ENCODE data around the gene ARHGAP10.

The ARHGAP10 gene

DNA sequence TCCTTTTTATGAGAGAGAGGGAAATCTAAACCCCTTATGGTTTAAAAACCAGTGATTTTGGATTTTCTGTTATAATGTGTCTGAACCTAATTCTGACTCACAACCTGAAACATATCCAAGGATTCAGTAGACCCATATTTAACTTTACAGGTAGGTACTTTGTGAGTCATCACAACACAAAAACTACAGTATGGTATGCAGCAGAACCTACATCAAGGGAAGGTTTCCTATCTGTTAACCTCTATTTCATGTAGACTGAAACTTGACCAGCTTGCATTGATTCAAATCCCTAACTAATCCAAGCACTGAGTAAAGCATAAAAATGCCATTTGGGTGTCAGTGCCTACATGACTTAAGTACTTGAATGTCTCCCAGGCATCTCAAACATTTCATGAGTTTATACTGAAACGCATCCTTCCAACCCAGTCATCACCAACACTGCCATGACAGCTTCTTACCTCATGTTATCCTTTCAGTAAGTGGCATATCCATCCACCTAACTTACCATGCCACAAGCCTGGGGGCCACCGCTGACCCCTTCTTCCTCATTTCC lies 4.3 kb upstream of the ARHGAP10 start:
- Histone ChIP-seq H3K4me3 (no peak overlapping the region), H3K27ac (no peak overlapping the region)

DNA sequence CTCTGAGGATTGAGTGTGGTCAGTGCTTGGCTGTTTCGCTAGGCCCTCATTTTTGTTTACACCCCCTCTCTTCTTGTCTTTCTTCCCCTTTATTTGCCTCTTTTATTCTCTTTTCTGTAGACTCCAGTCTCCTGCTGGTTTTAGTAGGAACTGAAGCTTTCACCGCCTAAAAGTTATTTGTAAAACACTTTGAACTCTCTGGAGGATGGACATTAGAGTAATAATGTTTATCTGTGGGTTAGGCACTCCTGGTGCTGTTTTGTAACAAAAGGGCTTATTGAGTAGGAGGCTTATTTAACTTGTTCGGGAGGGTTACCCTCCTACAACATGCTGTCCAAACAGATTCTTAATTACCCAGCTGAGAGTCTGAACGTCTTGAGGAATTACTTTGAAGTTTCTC lies 1.6 kb upstream of the ARHGAP10 start:
- H3K4me3 ChIP-seq = no peak overlapping the region
- H3K27ac ChIP-seq = no peak overlapping the region

DNA sequence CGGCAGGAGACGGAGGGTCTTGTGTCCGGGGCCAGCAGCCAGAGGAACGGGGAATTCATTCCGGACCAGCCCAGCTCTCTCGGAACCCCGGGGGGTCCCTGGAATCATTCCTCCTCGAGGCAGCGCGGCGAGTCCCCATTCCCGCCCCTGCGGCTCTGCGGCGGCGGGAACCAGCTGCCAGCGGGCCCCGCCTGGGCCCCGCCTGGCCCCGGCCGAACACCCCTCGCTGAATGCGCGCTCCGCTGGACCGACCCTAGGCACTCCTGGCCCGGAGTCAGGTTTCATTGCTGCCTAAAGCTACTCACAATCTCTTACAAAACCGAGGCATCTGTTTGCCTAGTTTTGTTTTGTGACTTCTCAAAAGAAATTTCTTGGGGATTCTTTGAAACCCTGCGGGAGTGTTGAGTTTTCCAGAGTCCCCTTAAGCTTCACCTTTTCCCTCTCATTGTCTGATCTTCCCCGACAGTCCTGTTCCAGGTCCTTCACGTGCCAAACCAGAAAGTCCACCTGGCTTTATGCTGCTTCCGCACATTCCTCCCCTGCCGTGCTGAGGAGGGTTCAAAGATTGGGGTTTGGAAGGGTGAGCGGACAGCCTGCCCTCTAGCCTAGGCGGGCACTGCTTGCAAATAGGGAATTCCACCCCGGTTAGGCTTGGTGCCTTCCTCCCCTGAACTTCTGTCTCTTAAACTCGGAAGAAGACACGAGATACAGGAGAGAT lies 789 bp downstream of the ARHGAP10 start:
- peak overlapping the region; percentile 65 to 93 (median 79) for H3K4me3 ChIP-seq
- peak overlapping the region; percentile 38 to 91 (median 87) for H3K27ac ChIP-seq

DNA sequence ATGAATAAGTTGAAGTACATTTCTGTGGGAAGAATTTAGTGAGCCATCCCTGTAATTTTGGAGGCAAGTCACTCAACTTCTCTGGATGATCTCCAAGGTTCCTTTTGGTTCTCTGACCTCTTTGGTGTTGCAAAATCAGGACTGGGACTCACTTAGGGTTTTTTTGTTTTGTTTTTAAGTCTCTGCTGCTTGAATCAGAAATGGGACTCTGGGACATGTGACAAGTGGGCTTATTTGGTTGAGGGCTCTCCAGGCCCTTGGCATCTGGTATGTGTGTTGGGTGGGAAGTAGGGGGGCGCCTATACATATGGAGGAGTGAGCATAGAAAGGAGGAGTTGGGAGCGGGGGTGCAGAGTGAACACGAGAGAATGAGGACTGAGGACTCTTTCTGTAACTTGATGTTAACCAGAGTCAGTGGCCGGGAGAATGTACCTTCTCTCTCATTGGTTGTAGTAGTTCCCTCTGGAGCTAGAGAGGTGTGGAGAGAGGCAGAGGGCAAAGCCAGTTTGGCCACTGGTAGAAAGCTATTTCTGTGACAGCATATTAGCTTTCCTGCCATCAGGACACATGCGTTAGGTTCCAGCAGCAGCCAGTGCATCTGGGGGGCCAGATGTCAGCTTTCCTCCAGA lies 1.9 kb downstream of the ARHGAP10 start:
- peak overlapping the region; percentile 65 to 93 (median 79) for H3K4me3 ChIP-seq
- peak overlapping the region in 10 of 21 experiments; percentile 36 to 90 (median 88) for H3K27ac ChIP-seq

DNA sequence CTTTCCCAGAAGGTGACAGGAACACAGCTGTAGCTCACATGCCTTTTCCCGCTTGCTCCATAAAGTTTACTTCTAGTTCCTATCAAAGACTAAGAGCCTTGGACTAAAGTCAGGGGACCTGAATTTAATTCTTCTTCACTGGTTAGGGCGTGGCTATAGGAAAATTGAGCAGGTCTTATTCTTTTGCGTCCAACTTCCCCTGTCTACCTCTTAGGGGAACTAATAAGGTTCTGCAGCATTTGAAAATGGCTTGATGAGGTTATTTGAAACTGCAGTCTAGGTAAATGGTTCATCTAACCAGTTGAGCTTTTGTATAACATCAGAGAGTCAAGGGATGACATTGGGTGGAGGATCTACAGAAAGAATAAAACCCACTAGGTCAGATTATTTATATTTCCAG lies 2.6 kb downstream of the ARHGAP10 start:
- Histone ChIP-seq H3K27ac (peak overlapping the region in 4 of 21 experiments; percentile 11 to 88 (median 44)), H3K4me3 (peak overlapping the region in 1 of 7 experiments; percentile 82)

DNA sequence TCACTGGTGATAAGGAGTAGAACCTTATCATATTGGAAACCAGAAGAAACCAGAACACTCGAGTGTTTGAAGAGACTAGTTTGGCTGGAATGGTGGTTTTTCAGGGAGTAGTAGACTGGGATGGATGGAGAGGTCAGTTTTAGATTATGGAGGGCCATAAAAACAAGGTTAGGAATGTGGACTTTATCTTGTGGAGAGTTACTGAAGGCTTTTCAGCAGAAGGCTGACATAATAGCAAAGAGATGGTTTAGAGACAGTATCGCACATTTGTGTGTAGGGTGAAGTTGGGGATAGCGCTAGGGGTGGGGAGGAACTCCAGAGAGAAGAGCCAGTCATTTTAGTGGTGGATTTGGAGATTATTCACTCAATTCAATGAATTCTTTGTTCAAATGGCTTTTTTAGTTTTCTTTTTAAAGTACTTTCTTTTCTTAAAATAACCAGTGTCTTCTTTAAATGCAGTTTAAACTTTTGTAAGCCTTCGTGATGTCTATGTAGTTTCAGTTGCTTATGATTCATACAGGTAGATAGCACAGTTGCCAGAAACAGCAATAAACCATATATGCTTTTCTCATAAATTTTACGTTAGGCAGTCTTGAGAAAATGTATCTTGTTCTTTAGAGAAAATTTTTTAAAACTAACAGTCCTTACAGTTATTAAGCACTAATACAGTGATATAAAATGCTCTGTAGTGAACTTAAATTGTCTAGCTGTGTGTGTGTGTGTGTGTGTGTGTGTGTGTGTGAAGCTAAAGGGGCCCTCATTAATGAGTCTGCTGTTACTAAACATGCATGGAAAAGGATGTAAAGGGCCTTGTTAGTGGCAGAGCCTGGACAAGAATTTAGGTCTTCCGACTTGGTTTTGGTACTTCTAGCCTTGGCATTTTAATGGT lies 3.8 kb downstream of the ARHGAP10 start:
- H3K27ac ChIP-seq = peak overlapping the region in 3 of 21 experiments; percentile 7 to 34 (median 19)
- H3K4me3 ChIP-seq = no peak overlapping the region

DNA sequence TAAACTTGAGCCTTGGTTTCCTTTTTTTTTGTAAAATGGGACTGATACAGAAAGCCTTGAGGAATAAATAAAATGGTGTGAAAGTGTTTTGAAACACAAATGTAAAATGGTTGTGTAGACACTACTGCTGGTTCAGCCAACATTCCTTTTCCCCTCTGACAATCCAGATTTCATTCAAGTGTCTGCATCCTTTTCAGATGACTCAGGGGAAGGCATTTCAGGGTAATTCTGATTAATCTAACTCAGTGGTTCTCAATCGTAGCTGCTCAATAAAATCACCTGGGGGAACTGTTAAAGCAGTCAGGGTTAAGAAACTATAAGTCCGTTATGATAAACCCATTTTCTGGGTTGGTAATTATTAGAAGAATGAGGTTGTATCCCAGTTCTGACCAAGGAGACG lies 4.6 kb downstream of the ARHGAP10 start:
- Histone ChIP-seq H3K27ac (peak overlapping the region in 2 of 21 experiments; percentile 12 to 19), H3K4me3 (no peak overlapping the region)

DNA sequence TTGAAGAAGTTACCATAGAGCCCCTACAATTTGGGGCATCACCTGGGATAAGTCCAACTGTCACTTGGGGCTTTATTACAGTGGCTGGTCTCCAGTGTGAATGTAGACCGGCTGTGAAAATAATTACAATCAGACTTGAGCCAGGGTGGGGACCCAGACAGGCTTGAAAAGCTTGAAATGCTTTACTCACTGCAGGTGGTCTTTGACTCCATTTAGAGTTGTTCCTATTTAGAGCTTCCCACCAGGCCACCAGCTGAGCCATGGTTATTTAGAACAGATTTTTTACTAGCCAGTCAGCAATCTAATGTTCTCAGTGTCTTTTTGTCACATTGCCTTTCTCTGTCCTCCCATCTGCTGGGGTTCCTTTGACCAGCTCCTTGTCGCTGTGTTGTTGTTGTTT lies 5.7 kb downstream of the ARHGAP10 start:
- H3K27ac ChIP-seq = no peak overlapping the region
- H3K4me3 ChIP-seq = no peak overlapping the region

DNA sequence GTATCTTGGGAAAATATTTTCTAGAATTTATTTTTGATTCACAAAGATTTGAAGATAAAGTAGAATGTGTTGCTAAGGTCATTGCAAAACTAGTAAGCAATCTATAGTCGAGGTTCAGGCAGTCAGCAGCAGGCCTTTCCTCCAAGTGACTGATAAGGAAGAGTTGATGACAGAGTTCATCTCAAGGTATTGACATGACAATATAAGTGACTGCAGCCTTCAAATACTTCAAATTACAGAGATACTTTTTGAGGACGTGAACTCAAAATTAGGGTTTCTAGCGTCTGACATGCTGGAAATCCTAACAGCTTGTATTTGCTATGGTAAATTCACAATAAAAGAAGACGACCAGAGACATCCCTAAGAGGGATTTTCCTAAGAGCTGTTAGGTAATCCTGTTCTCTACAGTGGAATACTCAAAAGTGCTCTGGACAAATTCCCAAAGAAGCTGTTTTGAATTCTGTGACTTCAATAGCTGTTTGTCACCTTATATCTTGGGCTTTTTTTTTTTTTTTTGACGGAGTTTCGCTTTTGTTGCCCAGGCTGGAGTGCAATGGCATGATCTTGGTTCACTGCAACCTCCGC lies 7.4 kb downstream of the ARHGAP10 start:
- Histone ChIP-seq H3K27ac (no peak overlapping the region), H3K4me3 (no peak overlapping the region)

DNA sequence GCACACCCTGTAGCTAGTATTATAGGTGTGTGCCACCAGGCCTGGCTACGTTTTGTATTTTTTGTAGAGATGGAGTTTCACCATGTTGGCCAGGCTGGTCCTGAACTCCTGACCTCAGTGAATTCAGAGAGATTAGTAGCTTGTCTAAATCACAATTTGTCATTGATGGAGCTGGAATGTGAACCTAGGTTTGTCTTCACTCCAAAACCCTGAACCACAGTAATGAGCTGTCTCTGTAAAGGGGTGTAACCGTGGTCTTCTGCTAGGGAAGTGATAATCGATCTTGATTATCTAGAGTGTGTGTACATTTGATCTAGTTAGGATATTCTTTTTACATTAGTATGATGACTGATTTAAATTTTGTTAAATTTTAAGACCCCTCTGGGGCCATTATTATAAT lies 8.3 kb downstream of the ARHGAP10 start:
- Histone ChIP-seq H3K27ac (no peak overlapping the region), H3K4me3 (no peak overlapping the region)

DNA sequence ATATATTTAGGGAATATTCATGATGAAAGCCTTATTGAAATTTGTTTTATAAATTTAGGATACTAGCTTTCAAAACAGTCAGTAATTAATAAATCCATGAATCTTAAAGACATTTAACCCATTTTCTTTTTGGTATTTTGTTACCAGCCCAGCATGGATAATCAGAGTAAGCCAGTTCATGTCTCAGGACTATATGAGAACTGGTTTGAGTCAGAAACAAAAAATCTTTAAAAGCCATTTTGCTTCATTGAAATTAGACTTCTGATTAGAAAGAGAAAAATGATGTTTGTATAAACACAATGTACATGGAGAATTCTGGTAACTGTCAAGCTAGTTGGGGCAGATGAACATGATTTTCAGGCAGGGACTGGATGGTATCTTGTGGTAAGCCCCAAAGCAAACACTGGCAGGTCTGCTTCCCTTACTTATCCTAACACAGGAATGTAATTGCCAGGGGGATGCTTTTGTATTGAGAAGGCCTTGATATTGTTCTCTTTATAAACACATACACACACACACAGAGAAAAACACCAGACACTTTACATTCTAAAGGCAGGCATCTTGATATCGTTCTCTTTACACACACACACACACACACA lies 9.4 kb downstream of the ARHGAP10 start:
- Histone ChIP-seq H3K4me3 (no peak overlapping the region), H3K27ac (peak overlapping the region in 2 of 21 experiments; percentile 2 to 42)

DNA sequence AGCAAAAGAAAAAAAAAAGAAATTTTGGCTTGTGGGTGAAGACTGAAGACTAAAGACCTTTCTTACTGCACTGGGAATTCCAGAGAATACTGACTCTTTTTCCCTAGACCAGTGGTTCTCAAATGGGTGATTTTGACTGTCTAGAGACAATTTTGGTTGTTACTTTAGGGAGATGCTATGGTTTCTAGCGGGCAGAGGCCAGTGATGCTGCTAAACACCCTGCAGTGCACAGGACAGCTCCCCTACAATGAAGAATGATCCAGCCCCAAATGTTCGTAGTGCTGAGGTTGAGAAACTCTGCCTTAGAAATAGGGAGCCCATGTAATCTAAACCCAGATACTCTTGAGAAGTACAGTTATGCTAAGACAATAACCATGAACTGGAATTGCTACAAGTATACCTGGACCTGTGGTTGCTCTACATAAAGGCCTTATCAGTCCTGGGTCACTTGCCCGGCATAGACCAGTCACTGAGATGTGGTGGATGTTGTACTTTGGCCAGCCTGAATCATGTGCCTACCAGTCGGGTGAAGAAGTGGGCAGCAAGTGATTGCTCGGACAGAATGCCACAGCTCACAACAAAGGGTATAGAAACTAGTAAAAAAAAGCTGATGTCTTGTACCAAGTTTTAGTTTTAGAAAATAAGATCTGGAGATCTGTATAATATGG lies 16.0 kb downstream of the ARHGAP10 start:
- H3K4me3 ChIP-seq = no peak overlapping the region
- no peak overlapping the region for H3K27ac ChIP-seq

DNA sequence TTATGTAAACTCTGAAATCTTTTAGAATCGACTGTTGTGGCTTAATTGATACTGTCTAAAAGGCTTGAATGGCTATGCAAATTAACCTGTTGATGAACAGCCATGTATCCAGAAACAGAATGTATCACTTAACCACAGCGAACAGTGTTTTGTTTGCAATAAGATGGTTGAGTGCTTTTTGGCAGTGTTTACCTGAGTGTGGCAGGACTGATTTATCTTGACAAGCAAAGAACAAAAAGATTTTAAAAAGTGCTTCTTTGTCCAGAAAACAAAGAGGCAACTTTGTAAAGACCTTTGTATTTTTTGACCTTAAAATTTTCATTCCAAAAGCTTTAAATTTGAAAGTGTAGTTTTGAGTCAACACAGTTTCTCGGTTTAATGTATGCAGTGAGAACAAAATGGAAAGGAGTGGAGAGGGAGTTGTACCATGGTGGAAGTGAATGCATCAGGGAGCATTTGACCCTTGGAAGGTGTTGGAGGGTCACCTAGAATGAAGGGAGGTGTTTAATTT lies 18.0 kb downstream of the ARHGAP10 start:
- H3K27ac ChIP-seq = no peak overlapping the region
- H3K4me3 ChIP-seq = no peak overlapping the region

DNA sequence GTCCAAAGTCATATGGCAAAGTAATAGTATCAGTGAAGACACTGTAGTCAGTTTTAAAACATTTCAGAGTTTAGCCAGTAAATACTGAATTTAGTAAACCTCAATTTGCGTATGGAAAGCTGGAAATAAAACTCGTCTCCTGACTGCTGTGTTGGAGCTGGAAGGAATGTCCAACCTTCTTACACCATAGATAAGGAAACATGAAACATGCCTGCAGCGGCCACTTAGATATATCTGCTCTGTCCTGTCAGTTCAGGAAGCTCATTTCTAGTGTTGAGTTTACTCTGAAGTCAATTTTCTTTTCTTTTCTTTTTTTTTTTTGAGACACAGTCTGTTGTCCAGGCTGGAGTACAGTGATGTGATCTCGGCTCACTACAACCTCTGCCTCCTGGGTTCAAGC lies 21.2 kb downstream of the ARHGAP10 start:
- no peak overlapping the region for H3K27ac ChIP-seq
- H3K4me3 ChIP-seq = no peak overlapping the region

DNA sequence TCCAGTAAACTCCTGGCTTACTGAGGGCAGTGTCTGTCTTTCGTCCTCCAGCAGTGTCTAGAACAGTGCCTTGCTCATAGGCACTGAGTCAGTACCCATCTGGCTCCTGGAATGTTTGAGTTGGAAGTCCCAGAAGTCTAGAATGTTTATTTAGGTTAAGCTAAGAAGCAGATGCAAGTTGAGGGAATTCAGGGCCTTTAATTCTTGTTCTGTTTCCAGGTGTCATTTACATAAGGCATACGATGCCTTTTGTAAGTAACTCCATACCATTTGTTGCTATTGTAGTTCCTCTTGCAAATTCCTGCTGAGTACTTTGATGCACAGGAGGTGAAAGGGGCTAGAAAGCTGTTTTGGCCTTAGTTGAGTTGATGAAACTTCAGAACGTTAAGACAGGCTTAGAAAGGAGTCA lies 22.2 kb downstream of the ARHGAP10 start:
- H3K27ac ChIP-seq = peak overlapping the region in 1 of 21 experiments; percentile 13

DNA sequence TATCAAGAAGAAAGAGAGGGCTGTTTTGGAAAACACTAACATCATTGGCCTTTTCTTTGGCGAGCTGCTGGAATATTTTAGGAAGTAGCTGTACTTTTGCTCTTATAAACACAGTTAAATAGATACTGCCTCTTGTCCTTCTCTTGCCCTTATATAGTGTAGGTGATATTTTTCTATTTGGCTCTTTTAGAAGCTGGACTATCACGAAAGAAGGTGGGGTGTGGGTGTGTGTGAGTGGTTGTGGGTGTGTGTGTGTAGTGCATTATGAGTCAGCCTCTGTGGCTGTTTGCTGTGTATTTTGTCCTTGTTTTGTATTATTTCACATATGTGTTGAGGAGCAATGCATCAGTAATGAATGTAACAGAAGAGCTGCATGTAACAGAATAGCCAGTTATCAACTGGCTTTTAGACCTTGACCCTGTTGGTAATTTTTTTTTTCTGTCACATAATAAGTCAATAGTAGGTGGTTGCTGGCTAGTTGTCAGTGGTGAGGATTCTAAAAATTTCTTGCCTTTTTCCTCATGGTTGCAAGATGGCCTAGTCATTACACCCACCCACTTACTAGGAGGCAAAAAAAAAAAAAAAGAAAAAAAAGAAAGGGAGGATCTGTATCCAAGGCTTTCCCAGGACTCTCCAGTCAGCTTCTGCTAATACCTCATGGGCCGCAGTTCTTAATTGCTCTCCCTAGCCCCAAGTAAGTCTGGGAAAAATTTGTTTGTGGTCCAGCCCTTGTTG lies 23.8 kb downstream of the ARHGAP10 start:
- H3K4me3 ChIP-seq = no peak overlapping the region
- H3K27ac ChIP-seq = peak overlapping the region in 4 of 21 experiments; percentile 26 to 47 (median 27)

More for the DNA sequence above, 22.2 kb downstream of the ARHGAP10 start:
- no peak overlapping the region for H3K4me3 ChIP-seq

DNA sequence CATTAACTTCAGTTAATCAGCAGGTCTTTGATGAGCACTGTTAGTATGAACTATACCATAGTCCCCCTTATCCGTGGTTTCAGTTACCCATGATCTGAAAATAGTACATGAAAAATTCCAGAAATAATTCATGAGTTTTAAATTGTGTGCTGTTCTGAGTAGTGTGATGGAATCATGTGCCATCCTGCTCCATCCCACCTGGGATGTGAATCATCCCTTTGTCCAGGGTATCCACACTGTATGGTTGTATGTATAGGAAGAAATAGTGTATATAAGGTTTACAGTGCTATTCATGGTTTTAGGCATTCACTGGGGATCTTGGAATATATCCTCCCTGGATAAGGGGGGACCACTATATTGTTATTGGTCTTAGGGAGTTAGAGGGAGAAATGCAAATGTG lies 24.5 kb downstream of the ARHGAP10 start:
- peak overlapping the region in 3 of 21 experiments; percentile 26 to 47 (median 28) for H3K27ac ChIP-seq

DNA sequence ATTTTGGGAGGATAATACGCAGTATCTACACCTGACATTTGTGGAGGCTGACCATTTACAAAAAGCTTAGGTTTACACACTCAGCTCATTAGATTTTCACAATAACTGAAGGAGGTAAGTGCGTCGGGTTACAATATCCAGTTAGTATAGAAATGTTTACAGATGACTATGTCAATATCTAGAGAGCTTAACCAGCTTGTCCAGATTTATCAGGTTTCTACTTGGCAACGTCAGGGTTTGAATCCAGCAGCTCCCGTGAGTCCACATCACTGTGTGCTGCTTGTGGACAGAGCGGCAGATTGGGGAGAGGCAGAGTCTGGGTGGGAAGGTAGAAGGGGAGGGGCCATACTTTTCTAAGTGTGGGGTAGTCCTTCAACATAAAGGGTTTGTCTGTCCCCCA lies 28.3 kb downstream of the ARHGAP10 start:
- Histone ChIP-seq H3K4me3 (no peak overlapping the region), H3K27ac (peak overlapping the region in 1 of 21 experiments; percentile 4)

More for the DNA sequence above, 24.5 kb downstream of the ARHGAP10 start:
- H3K4me3 ChIP-seq = no peak overlapping the region
